HG02970 (cell line): ENCODE data around the gene BUB1B.

Experiments used
- ATAC-seq: cut with Tn5 transposase; IDR thresholded peaks from one replicate; pipeline ENCODE4 v1.9.1; 2021; ENCODE audit warnings: mild to moderate bottlenecking, moderate library complexity, moderate number of reproducible peaks; ENCODE audit not compliant: unreplicated experiment, low FRiP score

BUB1B gene

DNA sequence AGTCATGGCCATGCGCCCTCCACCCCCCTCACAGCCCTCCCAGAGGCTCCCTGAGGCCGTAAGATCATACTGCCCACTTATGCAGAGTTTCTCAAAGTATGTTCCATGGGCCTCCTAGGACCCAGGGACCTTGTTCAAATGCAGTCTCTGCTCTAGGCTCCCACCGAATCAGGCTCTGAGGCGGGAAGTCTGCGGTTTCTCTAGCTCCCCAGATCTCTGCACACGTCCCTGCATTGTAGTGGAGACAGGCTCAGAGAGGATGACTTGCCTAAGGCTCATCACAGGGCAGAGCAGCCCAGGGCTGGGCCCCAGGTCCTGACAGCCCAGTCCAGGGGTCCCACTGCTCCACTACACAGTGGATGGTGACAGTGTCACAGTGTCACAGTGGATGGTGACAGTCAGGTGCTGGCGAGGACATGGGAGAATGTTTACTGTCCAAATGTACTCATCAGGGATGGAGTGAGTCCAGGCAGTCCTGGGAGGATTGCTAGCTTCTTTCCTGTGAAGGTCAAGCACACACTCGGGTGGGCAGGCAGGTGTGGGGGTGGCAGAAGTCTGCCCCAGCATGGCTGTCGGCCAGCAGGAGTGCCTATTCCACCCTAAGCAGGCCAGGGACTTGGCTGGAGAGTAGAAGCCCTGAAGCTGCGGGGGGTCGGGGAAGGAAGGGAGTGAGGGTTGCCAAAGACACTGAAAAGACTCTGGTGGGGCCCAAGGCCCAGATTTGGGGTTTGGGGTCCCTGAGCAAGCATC lies 109.6 kb downstream of the BUB1B start:
- no peak for ATAC-seq
